Stromal cell of bone marrow (primary cell): ENCODE results near the gene TRIM2.

Experiments used
- DNase-seq: peaks from one replicate; pipeline ENCODE4 v3.0.0-alpha.2; 2012; ENCODE audit warnings: low read depth

The TRIM2 gene

DNA sequence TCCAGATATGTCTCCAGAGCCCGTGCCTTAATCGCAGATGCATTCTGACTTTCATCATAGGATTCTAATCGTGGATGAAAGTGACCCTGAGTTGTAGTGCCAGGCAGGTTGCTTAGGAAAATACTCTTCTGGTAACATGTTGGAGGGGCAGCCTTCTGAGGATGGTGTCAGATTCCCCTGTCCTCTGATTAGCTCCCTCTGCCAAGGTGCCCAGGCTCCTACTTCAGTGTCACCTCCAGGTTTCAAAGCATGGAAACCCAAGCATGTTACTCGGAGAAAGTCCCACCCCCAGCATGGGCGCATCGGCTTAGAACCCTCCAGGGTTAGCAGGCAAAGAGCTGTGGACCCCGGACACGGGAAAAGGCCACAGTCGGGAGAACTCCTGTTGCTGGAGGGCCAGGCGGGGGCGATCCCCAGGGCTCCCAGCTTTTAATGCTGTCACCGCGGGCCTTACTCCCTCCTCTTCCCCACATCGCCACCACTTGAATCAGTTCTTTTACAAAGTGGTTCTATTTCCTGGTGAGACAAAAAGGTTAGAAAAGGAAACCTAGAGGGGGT, 44.5 kb downstream of the TRIM2 start:
- DNase-seq: no peak

DNA sequence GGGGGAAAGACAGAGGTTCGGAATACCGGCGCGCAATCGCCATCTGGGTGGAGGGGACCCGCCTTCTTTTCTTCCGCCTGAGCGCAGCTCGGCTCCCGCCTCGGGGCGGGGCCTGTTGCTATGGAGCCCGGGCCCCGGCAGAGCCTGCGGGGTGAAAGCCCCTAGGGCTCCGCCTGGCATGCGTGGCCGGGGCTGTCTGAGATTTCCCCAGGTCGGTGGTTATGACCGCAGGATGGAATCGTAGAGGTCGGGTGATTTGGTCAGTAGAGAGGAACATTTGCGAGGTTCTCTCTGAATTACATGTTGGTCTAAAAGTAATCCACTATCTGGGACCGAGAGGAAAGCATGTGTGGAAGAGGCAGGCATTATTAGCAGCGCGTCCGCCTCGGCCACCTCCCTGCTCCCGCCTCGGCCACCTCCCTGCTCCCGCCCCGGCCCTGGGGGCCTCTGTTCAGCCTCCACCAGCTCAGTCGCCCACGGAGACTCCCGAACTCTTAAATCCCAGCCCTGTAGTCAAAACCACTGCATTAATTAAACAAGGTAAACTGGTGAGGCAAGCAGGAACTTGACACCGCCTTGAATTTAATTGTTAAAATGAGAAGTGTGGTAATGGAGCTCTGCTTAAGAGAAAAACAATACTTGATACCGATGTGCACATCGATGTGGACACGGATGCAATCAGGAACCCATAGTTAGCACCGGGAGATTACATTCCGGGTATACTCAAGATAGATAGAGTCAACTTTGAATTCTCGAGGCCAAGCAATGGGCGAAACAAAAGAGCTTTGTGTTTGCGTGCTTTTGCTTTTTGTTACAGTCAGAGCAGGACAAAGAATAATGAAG, 45.2 kb downstream of the TRIM2 start:
- DNase-seq: peak; percentile 25

DNA sequence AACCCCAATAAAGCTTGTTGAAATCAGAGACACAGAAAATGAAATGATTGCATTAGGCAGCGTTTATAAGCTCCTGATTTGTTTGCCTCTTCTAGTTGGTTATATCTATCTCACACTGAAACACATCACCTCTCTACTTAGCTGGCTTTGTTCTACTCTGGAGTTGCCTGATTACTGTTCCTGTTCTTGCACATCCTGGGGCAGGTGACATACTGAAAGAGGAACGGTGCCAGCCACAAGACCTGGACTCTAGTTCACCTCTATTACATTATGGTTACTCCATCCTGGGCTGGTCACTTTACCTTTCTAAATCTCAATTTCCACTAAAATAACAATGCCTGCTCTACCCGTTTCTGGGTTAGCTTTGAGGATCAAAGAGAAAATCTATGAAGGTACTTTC, 47.9 kb downstream of the TRIM2 start:
- DNase-seq: no peak

DNA sequence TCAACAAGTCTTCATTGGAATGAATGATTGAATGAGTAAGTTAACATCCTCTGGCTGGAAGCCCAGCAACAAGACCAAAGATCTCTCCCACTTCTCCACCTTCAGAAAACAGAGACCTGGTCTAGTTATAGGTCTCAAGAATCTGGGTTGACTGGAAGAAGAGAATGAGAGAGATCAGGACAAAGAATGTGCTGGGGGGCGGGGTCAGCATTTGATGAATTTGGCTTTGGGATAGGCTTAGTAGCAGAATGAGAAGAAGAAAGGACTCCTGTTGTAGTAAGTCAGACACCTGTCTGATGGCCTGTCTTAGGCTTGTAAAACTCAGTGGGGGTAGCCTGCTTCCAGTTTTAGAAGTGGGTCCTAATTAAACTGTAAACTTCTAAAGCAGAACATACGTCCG, 51.0 kb downstream of the TRIM2 start:
- no peak for DNase-seq

DNA sequence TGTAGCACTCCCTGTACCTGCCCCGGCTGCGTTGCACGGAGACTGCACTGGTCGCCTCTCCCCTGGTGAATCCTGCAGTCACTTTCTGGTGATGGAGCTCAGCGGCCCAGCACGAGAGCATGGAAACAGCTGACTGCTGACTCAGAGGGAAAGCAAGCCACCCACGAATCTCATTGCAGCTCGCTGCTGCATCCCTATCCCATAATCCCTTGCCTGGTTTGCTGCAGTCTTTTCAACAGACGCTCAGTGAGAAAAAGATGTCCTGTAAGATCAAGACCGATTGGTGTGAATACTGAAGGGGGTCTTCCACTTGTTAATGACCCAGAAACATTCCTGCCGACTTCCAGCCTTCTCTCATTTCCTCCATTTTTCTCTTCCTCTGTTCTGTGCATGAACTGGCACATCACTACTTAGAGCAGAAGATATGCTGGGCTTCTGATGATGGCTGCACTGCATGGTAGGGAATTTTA, 52.9 kb downstream of the TRIM2 start:
- DNase-seq: peak; percentile 21

DNA sequence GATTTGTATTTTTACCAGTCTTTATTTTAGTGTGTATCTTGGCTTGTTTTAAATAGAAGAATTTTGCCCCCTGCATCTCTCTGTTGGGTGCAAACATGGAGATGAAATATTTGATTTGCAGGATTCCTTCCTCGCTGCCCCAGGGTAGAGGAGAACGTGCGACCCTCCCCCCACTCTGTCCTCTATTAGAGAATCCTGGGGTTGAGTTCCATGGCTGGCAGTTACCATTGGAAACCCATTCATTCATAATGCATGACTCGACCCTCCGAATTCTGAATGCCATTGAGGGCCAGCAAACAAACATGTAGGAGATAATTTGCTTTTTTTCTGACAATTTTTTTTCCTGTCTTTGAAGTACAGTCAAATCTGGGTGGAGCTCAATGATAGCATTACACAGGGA, 53.7 kb downstream of the TRIM2 start:
- DNase-seq: no peak

DNA sequence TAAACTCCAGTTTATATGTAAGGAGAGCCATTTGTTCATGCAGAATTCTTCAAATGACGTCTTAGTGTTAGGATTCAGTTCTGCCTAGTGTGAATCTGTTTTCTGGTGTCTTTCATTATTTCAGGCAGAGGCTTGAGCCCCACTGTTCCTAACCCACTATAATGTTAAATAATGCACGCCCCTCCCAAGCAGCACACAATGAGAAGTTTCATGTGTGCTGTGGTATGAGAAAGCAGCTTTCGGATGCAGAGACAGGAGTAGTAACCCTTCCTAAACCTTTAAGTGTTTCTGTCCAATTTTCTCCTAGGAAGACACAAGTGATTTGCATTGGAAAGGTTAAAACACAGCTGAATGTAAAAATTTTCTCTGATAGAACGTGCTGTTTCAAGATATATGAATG, 54.5 kb downstream of the TRIM2 start:
- DNase-seq: no peak

DNA sequence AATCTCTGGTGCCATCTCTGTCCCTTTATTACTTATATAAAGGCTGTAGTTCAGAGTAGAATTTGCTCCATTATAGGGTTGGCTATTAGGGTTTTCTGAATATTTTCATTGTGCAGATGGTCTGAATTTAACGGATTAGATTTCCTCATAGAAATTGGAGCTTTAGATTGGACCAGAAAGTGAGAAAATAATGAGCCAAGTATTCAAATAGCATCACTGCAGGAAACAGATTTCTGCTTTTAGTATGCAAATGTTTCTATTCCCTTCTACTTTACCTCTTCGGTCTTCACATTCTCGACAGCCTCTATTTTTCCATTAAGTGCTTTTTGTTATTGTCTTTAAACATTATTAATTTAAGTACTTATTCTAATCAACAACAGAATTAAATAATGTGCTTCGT, 55.4 kb downstream of the TRIM2 start:
- no peak for DNase-seq

DNA sequence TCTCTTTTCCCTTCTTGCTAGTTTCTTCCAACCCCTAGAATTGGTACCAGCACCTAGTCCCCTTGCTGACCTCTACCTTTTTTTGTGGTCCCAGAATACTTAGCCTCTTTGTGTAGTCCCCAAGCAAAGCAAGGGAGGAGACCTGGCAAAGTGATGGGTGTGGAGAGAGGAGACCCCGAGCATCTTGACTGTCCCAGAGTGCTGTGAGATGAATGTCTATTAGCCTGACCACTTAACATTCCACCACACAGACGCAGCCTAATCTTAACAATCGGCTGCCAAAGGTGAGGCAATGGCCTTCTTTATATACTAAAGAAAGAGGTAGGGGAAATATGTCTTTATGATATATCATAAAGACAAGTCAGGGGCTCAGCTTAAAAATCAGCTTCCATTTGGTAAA, 55.9 kb downstream of the TRIM2 start:
- no peak for DNase-seq

DNA sequence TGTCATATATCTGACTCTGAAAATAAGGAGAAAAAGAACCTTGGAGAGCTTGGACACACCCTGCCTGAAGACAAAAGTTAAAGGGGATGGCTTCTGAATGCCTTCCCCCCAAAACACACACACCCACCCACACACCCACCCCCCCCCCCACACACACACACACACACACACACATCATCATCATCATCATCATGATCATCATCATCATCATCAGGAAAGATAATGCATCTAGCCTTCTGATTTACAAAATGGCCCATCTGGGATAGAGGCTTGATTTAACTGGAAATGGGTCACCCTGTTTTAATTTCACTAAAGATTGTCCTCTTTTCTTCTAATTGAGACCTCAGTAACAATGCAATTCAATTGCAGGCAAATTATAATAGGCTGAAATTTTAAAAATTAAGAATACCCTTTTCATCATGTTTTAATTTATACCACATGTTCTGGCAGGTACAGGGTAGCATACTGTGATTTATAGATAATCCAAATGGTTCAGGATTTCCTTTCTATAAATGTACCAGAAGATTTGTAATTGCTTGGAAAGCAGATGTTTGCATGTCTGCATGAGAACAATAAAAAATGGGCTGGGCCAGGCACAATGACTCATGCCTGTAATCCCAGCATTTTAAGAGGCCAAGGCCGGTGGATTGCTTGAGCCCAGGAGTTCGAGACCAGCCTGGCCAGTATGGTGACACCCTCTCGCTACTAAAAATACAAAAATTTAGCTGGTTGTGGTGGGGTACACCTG, 56.5 kb downstream of the TRIM2 start:
- no peak for DNase-seq

DNA sequence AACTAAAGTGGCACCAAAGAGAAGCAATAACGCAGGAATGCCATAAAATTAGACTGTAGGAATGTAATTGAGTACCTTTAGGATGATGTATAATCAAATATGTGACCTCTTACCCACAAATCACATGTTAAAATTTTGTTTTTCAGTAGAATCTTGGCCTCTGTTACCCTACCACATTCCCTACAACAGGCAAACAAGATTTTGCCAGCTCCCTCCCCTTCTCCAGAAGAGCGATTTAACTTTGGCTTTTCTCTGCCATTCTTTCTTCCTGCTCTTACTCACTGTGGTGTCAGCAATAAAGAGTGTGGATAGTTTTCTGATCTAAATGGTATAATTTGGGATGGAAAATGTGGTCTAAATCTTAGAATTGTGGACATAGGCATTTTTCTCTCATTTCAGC, 57.2 kb downstream of the TRIM2 start:
- DNase-seq: no peak

DNA sequence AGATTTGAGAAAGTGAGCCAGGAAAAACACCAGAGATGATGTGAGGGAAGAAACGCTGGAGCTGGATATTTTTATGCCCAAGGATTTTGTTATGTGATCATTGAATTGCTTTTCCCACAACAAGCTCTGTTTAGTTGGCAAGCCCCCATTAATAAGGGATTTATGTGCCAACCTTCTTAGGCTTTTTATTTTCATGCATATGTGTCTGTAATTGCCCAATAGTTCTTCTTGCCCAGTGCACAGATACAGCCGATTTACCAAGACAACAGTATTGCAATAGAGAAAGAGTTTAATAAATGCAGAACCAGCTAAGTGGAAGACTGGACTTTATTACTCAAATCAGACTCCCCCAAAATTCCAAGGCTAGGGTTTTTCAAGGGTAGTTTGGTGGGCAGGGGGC, 57.7 kb downstream of the TRIM2 start:
- no peak for DNase-seq

DNA sequence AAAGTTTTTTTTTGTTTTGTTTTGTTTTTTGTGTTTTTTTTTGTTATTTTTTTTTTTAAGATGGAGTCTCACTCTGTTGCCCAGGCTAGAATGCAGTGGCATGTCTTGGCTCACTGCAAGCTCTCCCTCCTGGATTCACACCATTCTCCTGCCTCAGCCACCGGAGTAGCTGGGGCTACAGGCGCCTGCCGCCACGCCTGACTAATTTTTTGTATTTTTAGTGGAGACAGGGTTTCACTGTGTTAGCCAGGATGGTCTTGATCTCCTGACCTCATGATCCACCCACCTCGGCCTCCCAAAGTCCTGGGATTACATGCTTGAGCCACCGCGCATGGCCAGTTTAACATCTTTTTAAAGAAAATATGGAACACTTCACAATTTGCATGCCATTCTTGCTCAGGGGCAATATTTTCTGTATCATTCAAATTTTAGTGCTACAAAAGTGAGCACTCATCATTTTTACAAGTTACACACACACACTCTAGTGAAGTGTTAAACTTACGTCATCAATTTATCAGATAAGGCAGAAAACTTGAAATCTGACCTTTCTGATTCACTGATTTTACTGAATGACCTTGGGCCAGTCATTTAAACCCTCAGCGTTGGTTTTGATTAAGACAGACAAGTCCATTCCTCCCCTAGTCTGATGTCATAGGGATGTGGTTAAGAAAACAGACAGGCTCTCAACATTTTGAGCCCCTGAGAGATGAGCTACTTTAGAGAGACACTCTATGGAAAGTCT, 61.2 kb downstream of the TRIM2 start:
- no peak for DNase-seq

DNA sequence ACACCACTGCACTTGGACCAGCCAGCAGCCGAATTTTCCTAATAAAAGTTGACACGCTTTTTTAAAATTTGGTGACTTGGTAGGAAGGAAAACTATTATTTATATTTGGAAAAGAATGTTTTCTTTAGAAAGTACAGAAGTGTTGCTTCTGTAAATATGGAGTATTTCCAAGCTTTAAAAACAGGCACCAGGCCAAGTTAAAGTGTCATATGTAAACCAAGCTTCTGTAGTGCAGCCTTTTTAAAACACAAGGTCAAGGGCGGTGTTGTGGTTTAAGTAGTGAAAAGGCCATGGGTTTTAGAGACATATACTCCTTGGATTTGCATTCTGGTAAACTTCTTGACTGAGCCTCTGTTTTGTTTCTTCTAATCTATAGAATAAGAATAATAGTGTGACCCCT, 62.7 kb downstream of the TRIM2 start:
- DNase-seq: no peak

DNA sequence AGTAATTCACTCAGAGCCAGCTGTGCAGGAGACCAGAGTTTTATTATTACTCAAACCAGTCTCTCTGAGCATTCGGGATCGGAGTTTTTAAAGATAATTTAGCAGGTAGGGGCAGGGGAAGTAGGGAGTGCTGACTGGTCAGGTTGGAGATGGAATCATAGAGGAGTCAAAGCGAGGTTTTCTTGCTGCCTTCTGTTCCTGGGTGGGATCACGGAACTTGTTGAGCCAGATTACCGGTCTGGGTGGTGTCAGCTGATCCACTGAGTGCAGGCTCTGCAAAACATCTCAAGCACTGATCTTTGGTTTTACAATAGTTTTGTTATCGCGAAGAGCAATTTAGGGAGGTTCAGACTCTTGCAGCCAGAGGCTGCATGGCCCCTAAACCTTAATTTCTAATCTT, 63.6 kb downstream of the TRIM2 start:
- DNase-seq: no peak

DNA sequence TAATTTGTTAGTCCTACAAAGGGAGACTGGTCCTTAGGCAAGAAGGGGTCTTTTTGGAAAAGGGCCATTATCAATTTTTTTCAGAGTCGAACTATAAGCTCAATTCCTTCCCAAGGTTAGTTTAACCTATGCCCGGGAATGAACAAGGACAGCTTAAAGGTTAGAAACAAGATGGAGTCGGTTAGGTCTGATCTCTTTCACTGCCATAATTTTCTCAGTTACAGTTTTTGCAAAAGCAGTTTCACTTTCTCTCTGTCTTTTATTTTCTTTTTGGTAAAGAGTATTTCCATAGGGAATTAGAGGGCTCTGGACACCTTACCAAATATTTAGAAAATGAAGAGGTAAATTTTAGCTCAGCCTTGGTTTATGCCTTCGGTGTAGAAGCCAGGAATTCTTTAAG, 64.1 kb downstream of the TRIM2 start:
- no peak for DNase-seq

DNA sequence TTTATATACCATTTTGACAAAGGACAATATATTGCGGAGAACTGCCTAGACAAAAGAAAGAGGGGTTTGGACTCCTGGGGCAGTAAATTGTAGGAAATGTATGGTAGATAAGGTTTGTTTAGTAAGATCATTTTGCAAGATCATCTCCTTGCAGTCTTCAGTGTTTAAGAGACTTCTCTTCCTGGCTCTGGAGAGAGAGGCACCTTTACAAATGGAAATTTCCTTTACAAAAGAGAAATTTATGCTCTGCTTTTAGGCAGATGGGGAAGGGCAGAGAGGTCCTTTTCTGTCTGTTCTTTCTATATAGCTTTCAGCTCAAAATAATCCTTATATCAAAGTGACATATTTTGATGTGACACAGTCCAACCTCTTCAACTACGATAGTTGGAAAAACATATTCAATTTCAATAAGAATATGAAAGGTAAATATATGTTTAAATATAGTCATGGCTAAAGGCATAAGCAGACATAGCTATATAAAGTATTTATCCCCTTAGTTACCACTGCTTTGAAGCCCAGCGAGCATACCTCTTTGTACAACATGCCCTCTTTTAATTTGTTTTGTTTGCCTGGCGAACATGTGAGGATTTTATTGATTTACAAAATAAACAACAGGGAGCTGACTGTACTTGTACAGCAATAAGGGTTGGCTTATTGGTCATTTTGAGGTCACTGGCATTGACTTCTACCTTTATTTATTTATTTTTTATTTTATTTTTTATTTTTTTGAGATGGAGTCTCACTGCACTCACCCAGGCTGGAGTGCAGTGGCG, 65.2 kb downstream of the TRIM2 start:
- no peak for DNase-seq

DNA sequence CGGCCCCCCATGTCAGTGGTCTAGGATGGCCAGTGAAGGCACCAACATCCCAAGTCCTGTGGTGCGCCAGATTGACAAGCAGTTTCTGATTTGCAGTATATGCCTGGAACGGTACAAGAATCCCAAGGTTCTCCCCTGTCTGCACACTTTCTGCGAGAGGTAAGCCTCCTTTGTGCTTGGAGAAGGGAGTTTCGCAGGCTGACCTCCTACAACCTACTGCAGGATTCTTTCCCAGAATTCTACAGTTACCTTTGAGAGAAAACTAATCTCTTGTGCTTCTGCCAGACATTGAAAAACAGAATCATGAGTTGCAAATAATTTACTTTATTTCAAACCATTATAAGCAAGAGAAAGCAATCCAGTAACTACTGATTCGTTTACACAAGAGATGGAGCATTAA, 66.1 kb downstream of the TRIM2 start:
- no peak for DNase-seq

DNA sequence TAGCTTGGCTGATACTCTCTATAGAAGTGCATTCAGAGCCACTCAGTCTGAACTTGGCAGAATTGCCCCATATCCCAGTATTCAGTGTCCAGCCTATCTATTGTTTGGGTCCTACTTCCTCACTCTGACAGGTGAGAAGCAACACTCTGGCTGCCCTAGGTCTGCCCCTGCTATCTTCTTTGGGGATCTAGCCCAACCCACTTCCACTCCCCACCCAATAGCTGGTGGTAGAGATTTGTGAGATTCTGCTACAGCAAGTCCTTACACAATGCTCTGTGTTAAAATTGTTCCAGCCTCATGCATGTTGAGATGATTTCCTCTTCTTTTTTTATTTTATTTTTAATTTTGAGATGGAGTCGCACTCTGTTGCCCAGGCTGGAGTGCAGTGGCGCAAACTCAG, 67.6 kb downstream of the TRIM2 start:
- DNase-seq: no peak

DNA sequence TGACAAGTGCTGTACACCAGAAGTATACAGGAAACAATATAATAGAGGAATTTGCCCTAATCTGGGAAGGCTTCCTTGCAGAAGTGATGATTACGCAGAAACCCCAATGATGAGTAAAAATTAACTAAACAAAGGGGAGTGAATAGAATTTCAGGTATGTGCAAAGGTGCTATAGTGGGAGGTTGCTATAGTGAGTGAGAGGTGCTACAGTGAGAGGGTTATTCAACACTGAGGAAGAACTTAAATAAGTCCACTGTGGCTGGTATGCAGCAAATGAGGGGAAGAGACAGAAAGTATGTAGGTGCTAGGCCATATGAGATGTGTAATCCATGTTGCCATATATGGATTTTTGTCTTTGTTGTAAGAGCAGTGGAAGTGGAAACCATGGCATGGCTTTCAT, 69.5 kb downstream of the TRIM2 start:
- DNase-seq: no peak

DNA sequence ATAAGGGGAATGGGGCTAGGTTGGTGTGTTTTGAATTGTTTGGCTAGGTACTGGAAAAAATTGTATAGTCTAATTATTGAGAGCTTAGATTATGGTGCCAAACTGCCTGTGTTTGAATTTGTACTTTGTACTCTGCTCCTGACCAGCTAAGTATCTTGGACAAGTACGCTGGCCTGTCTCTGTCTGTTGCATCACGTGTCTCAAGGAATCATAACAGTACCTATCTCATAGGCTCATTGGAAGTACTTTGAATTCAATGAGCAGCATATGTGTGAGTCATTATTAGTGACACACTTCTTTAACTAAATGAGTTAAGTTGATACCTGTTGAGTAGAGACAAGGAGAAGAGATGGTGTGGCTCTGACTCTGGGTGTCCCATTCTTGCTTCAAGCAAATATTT, 70.7 kb downstream of the TRIM2 start:
- no peak for DNase-seq
